Astrocyte (in vitro differentiated cells and primary cell): ENCODE data around the gene ASGR2. TPM values are rescaled to one million over a fixed set of nuclear protein-coding genes. Genes with fewer than 3 reads are reported as not detected.

Source experiments
- DNase-seq: peaks from one replicate; pipeline ENCODE4 v3.0.0-alpha.2; 2010; ENCODE audit warnings: low read depth
- FAIRE-seq: peaks from 2 replicates; lab custom pipeline; 2011; peaks lifted over from hg19 to GRCh38; lab: Jason Lieb, UNC
- H2AFZ ChIP-seq: 2 replicates; pipeline ENCODE4 v1.6.0; 2012; ENCODE audit warnings: low read depth, low read length, inconsistent platforms
- H3K27ac ChIP-seq: 2 replicates; pipeline ENCODE4 v1.5.1; 2011; ENCODE audit warnings: low read depth, low read length, inconsistent platforms
- H3K27me3 ChIP-seq: 2 replicates; pipeline ENCODE4 v1.6.0; 2011; ENCODE audit warnings: low read length, inconsistent platforms; ENCODE audit not compliant: insufficient read depth
- H3K36me3 ChIP-seq: 2 replicates; pipeline ENCODE4 v1.5.1; 2011; ENCODE audit warnings: low read length, inconsistent platforms; ENCODE audit not compliant: insufficient read depth
- H3K4me1 ChIP-seq: 2 replicates; pipeline ENCODE4 v1.5.1; 2011; ENCODE audit warnings: low read length, inconsistent platforms; ENCODE audit not compliant: insufficient read depth
- H3K4me2 ChIP-seq: 2 replicates; pipeline ENCODE4 v1.6.0; 2012; ENCODE audit warnings: low read length, inconsistent platforms
- H3K4me3 ChIP-seq: 2 replicates; pipeline ENCODE4 v1.5.1; 2011; ENCODE audit warnings: low read depth, mild to moderate bottlenecking, low read length, inconsistent platforms; ENCODE audit not compliant: insufficient read depth
- H3K79me2 ChIP-seq: 2 replicates; pipeline ENCODE4 v1.6.0; 2012; ENCODE audit warnings: mild to moderate bottlenecking, low read length, inconsistent platforms; ENCODE audit not compliant: insufficient read depth
- H3K9ac ChIP-seq: 2 replicates; pipeline ENCODE4 v1.6.0; 2012; ENCODE audit warnings: mild to moderate bottlenecking, low read length, inconsistent platforms
- H3K9me3 ChIP-seq: 2 replicates; pipeline ENCODE4 v1.5.1; 2012; ENCODE audit warnings: low read depth, mild to moderate bottlenecking, low read length, inconsistent platforms; ENCODE audit not compliant: insufficient read depth
- H4K20me1 ChIP-seq: 2 replicates; pipeline ENCODE4 v1.6.0; 2012; ENCODE audit warnings: low read length, inconsistent platforms; ENCODE audit not compliant: insufficient read depth
- H3K27ac Mint-ChIP-seq: one replicate; pipeline ENCODE4 v1.8.0; 2021; ENCODE audit warnings: mild to moderate bottlenecking, mixed read lengths; ENCODE audit not compliant: unreplicated experiment
- H3K27me3 Mint-ChIP-seq: one replicate; pipeline ENCODE4 v1.8.0; 2021; ENCODE audit warnings: low read depth, mixed read lengths; ENCODE audit not compliant: unreplicated experiment
- H3K36me3 Mint-ChIP-seq: one replicate; pipeline ENCODE4 v1.8.0; 2021; ENCODE audit warnings: low read depth, mixed read lengths; ENCODE audit not compliant: unreplicated experiment
- H3K4me1 Mint-ChIP-seq: one replicate; pipeline ENCODE4 v1.8.0; 2021; ENCODE audit warnings: low read depth, mixed read lengths; ENCODE audit not compliant: unreplicated experiment
- H3K4me3 Mint-ChIP-seq: one replicate; pipeline ENCODE4 v1.8.0; 2021; ENCODE audit warnings: mild to moderate bottlenecking, moderate library complexity, mixed read lengths; ENCODE audit not compliant: unreplicated experiment
- H3K9me3 Mint-ChIP-seq: one replicate; pipeline ENCODE4 v1.8.0; 2021; ENCODE audit warnings: mild to moderate bottlenecking, mixed read lengths; ENCODE audit not compliant: unreplicated experiment
- CTCF ChIP-seq: IDR thresholded peaks from 2 replicates; pipeline ENCODE4 v1.5.1; 2011; ENCODE audit warnings: low read depth, mild to moderate bottlenecking, inconsistent platforms, low read length, moderate library complexity; ENCODE audit not compliant: insufficient read depth
- EZH2 ChIP-seq: IDR thresholded peaks from 2 replicates; pipeline ENCODE4 v1.6.1; 2012; ENCODE audit warnings: mild to moderate bottlenecking, low read length, inconsistent platforms; ENCODE audit not compliant: insufficient read depth
- total RNA-seq: library from RNA; stranded (reverse); gene quantifications from 2 replicates; pipeline ENCODE4 v1.2.1, GENCODE V29; 2021

ASGR2 gene
- total RNA-seq, 1 donor from 2014 or later: not detected

- H2AFZ ChIP-seq: no peak overlapping the region
- H3K27me3 Mint-ChIP-seq: peaks cover 25% of the 10 kb centered on the region
- no peaks in the 10 kb centered on the region for H3K4me1 Mint-ChIP-seq
- TF ChIP-seq EZH2: no peak
- TF ChIP-seq CTCF: no peak
- H3K9me3 Mint-ChIP-seq: peaks cover 2% of the 10 kb centered on the region
- no peaks in the 10 kb centered on the region for H3K4me1 ChIP-seq
- H4K20me1 ChIP-seq: no peaks in the 10 kb centered on the region
- H3K4me2 ChIP-seq: no peak overlapping the region
- no peaks in the 10 kb centered on the region for H3K9me3 ChIP-seq
- no peak overlapping the region for H3K4me3 ChIP-seq
- FAIRE-seq: no peak
- H3K36me3 Mint-ChIP-seq: no peaks in the 10 kb centered on the region
- no peak overlapping the region for H3K27ac Mint-ChIP-seq
- H3K4me3 Mint-ChIP-seq: no peak overlapping the region
- H3K27ac ChIP-seq: no peak overlapping the region
- H3K79me2 ChIP-seq: no peaks in the 10 kb centered on the region
- no peaks in the 10 kb centered on the region for H3K36me3 ChIP-seq
- peaks cover 24% of the 10 kb centered on the region for H3K27me3 ChIP-seq
- H3K9ac ChIP-seq: no peak overlapping the region
- no peak for DNase-seq
These were observed 24.3 kb upstream of the ASGR2 start for GRCh38 chr17:7138800-7139381.

DNA sequence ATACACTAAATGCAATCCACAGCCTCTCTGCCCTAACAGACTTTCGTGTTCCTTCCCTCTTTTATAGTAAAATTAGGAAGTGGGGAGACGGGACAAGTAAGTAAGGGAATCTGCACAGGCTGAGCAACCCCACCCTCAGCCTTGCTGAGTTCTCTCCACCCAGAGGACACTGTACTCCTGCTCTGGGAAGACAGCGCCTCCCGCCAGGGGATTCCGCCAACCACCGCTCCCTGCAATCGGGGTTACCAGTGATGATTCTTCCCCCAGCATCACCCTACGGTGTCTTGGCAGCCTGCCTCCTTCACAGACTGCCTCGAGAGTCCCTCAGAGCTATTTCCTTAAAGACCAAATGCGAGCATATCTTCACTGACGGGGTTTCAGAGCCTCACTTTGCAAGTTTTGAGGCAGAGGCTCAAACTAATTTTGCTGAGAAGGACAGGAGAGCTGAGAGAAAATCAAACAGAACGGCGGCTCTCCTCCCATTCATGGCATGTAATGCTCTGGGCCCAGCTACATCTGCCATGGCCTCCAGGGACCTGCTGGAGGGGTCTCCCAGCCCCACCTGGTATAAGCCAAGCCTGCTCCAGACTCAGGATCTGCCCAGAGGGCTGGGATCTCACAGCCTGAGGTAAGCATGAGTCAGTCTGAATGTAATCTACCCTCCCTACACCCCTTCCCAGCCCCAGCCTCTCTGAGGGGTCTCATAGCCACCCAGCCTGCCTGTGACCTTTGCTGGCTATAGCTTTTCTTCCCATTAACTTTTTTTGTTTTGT is 22.7 kb upstream of the ASGR2 start:
- H3K27me3 ChIP-seq: peaks cover 21% of the 10 kb centered on the region
- Mint-ChIP-seq H3K4me1 (peaks cover 4% of the 10 kb centered on the region), H3K27me3 (peaks cover 36% of the 10 kb centered on the region), H3K27ac (no peak overlapping the region), H3K36me3 (no peaks in the 10 kb centered on the region), H3K4me3 (no peak overlapping the region), H3K9me3 (peaks cover 2% of the 10 kb centered on the region)
- no peaks in the 10 kb centered on the region for H3K9me3 ChIP-seq
- no peaks in the 10 kb centered on the region for H3K36me3 ChIP-seq
- DNase-seq: no peak
- no peak for TF ChIP-seq EZH2
- no peak for TF ChIP-seq CTCF
- H2AFZ ChIP-seq: no peak overlapping the region
- no peak overlapping the region for H3K27ac ChIP-seq
- FAIRE-seq: no peak
- no peaks in the 10 kb centered on the region for H4K20me1 ChIP-seq
- H3K4me2 ChIP-seq: no peak overlapping the region
- H3K4me3 ChIP-seq: no peak overlapping the region
- H3K79me2 ChIP-seq: no peaks in the 10 kb centered on the region
- no peak overlapping the region for H3K9ac ChIP-seq
- H3K4me1 ChIP-seq: no peaks in the 10 kb centered on the region
